ENCODE results near the gene PRICKLE2.

GRCh38 chr3:64160000-64160695 lies 65.1 kb downstream of the PRICKLE2 start:
- TF ChIP-seq CTCF (IDR thresholded peaks at IDR 0.05; ENCODE audit: insufficient read depth, low read depth, low read length), result no peak
- no peak for TF ChIP-seq EZH2 (IDR thresholded peaks at IDR 0.05; ENCODE audit: insufficient read depth, low read length)
